Activated CD8-positive, alpha-beta T cell treated with anti-CD3 and anti-CD28 coated beads for 36 hours (primary cell): Measurements from ENCODE around the gene RNF112. TPM values are rescaled to one million over a fixed set of nuclear protein-coding genes. Genes with fewer than 3 reads are reported as not detected.

Experiments used
- ATAC-seq: fragments of 200-7000 bp; cut with Tn5 transposase; one replicate; pipeline ENCODE4 v1.10.0; 2021; ENCODE audit warnings: mild to moderate bottlenecking, moderate library complexity
- CTCF ChIA-PET: fragments of 350-600 bp; sonication (Branson Sonifier 250); formaldehyde crosslinking; loops from one replicate; lab custom pipeline; 2021; ENCODE audit warnings: antibody characterized with exemption; lab: Charles Lee
- POLR2A ChIA-PET: fragments of 350-600 bp; sonication (Branson Sonifier 250); formaldehyde crosslinking; loops from one replicate; lab custom pipeline; 2021; ENCODE audit warnings: antibody characterized with exemption; lab: Charles Lee
- DNase-seq: peaks from one replicate; pipeline ENCODE4 v3.0.0-alpha.2; 2020
- H3K27ac Mint-ChIP-seq: one replicate; pipeline ENCODE4 v1.8.0; 2021; ENCODE audit warnings: mild to moderate bottlenecking, mixed read lengths
- H3K27me3 Mint-ChIP-seq: one replicate; pipeline ENCODE4 v1.8.0; 2021; ENCODE audit warnings: mixed read lengths
- H3K36me3 Mint-ChIP-seq: one replicate; pipeline ENCODE4 v1.8.0; 2021; ENCODE audit warnings: low read depth, mixed read lengths
- H3K4me1 Mint-ChIP-seq: one replicate; pipeline ENCODE4 v1.8.0; 2021; ENCODE audit warnings: low read depth, mixed read lengths
- H3K4me3 Mint-ChIP-seq: one replicate; pipeline ENCODE4 v1.8.0; 2021; ENCODE audit warnings: mild to moderate bottlenecking, moderate library complexity, mixed read lengths
- H3K9me3 Mint-ChIP-seq: one replicate; pipeline ENCODE4 v1.8.0; 2021; ENCODE audit warnings: mixed read lengths
- intact Hi-C: fragments of 100-400 bp; cut with micrococcal nuclease; formaldehyde crosslinking; loops from one replicate; pipeline ENCODE4 v1.10.0; 2022
- total RNA-seq, 2 experiments: library from RNA; stranded (reverse); gene quantifications; one replicate each; pipeline ENCODE4 v1.2.3, GENCODE V29; 2021
- TF ChIP-seq, protein P1 (sequence below): fragments of 200-600 bp; IDR thresholded peaks from one replicate; pipeline ENCODE4 v1.8.0; 2022; ENCODE audit warnings: antibody characterized with exemption, mild to moderate bottlenecking

The RNF112 gene
- total RNA-seq, 2 experiments from 2014 or later: 0.34 to 0.63 TPM

DNA sequence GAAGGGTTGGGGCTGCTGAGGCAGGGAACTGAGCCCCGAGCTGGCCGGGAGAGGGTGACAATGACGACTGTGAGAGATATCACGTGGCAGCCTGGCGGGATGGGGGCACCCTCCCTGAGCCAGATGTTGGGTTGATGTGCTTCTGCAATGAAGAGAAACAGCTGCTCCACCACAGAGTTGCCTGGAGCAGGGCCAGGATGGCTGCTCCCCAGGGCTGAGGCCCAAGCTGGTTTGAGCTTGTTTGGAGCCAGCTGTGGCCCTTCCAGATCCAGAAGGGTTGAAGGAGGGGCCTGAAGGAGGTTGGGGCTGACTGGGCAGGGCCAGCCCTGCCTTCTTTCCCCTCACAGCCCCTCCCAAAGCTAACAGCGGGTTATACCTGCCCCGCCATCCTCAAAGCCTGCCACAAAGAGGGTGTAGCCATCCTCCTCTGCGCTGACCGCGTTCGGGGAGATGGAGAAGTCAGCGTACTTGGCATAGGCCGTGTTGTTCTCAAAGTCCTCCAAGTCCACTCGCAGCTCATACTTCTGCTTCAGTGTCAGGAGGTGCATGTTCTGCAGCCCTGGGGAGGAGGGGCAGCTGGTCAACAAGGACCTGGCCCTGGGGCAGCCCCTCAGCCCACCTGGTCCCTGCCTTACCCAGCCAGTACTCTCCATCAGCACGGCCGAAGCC, 26.2 kb upstream of the RNF112 start:
- intact Hi-C loops: no loop called here
- H3K4me1 Mint-ChIP-seq: peaks cover 16% of the 10 kb centered on the region
- TF ChIP-seq, protein P1, sequence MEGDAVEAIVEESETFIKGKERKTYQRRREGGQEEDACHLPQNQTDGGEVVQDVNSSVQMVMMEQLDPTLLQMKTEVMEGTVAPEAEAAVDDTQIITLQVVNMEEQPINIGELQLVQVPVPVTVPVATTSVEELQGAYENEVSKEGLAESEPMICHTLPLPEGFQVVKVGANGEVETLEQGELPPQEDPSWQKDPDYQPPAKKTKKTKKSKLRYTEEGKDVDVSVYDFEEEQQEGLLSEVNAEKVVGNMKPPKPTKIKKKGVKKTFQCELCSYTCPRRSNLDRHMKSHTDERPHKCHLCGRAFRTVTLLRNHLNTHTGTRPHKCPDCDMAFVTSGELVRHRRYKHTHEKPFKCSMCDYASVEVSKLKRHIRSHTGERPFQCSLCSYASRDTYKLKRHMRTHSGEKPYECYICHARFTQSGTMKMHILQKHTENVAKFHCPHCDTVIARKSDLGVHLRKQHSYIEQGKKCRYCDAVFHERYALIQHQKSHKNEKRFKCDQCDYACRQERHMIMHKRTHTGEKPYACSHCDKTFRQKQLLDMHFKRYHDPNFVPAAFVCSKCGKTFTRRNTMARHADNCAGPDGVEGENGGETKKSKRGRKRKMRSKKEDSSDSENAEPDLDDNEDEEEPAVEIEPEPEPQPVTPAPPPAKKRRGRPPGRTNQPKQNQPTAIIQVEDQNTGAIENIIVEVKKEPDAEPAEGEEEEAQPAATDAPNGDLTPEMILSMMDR: no peak
- DNase-seq (no peak), ATAC-seq (no peak)
- H3K27ac Mint-ChIP-seq: no peak overlapping the region
- H3K4me3 Mint-ChIP-seq: no peak overlapping the region
- no peaks in the 10 kb centered on the region for H3K27me3 Mint-ChIP-seq
- ChIA-PET CTCF (interaction anchor here (0.6 to 1.3 kb wide), 3 partner anchors 22 to 62 kb away, joined by 3 to 4 read pairs (median 3); partner anchors contain the start of gene B9D1), POLR2A (interaction anchor here (0.6 to 0.7 kb wide), 2 partner anchors 21 to 119 kb away, joined by 3 read pairs; no protein-coding TSS in a partner anchor)
- peaks cover 22% of the 10 kb centered on the region for H3K36me3 Mint-ChIP-seq
- H3K9me3 Mint-ChIP-seq: no peaks in the 10 kb centered on the region

DNA sequence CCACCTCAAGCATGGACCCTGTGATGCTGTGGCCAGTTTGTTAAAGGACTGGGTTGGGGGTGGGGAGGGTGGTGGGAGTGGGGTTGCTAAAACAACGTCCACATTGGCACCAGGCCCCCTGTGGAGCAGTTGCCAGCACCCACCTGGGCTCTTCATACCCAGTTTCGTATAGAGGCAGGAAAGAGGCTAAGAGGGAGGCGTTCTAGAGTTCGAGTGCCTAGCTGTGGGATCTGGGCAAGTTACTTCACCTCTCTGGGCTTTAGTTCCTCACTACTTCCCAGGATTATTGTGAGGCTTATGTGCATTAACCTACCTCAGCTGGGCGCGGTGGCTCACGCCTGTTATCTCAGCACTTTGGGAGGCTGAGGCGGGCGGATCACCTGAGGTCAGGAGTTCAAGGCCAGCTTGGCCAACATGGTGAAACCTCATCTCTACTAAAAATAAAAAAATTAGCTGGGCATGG, 25.5 kb upstream of the RNF112 start:
- TF ChIP-seq, protein P1: no peak
- Mint-ChIP-seq H3K4me3 (no peak overlapping the region), H3K36me3 (peaks cover 15% of the 10 kb centered on the region), H3K27ac (no peak overlapping the region), H3K4me1 (peaks cover 14% of the 10 kb centered on the region), H3K27me3 (no peaks in the 10 kb centered on the region), H3K9me3 (no peaks in the 10 kb centered on the region)
- ChIA-PET POLR2A (interaction anchor here (0.7 kb wide), 1 partner anchor 21 kb away, joined by 3 read pairs; no protein-coding TSS in a partner anchor), CTCF (interaction anchor here (1.0 to 1.3 kb wide), 2 partner anchors 23 to 43 kb away, joined by 3 to 4 read pairs; partner anchors contain the start of gene B9D1)
- no peak for DNase-seq
- intact Hi-C loops: no loop called here
- no peak for ATAC-seq

DNA sequence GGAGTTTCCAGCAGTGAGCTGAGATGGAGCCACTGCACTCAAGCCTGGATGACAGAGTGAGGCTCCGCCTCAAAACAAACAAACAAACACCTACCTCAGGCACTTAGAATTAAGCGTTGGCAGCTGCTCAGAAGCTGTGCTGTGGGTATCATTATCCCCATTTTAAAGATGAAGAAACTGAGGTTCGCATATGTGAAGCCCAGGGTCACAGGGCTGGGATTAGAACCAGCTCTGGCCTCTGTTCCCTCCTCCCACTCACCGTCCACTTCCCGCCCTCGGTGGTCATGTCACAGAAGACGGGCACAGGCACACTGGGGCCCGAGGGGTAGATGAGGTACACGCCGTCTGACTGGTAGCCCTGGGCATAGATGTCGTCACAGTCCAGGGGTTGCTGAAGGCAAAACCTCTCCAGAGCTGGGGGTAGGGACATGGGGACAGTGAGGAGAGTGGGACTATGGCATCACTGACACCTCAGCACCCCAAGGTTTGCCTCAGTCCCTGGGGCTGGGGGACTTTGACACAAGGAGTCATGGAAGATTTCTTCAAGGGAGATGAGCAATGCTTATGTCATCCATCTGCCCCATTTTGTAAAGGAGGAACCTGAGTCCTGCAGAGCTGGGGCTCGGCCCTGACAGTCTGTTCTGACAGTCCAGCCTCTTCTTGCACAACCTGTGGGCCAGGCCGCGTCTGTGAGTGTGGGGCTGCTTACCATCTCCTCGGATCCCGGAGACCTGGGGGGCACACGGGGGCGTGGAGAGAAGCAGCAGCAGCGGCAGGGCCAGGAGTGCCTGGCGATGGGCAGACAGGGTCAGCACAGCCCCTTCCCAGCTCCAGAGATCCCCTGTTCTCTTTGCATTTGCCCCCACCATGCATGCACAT, 24.7 kb upstream of the RNF112 start:
- TF ChIP-seq, protein P1: no peak
- peak; percentile 45 for ATAC-seq
- ChIA-PET CTCF (no interaction called here), POLR2A (no interaction called here)
- H3K9me3 Mint-ChIP-seq: no peaks in the 10 kb centered on the region
- peaks cover 9% of the 10 kb centered on the region for H3K36me3 Mint-ChIP-seq
- DNase-seq: no peak
- H3K4me3 Mint-ChIP-seq: no peak overlapping the region
- intact Hi-C loops: no loop called here
- H3K27me3 Mint-ChIP-seq: no peaks in the 10 kb centered on the region
- H3K27ac Mint-ChIP-seq: no peak overlapping the region
- H3K4me1 Mint-ChIP-seq: peaks cover 14% of the 10 kb centered on the region

DNA sequence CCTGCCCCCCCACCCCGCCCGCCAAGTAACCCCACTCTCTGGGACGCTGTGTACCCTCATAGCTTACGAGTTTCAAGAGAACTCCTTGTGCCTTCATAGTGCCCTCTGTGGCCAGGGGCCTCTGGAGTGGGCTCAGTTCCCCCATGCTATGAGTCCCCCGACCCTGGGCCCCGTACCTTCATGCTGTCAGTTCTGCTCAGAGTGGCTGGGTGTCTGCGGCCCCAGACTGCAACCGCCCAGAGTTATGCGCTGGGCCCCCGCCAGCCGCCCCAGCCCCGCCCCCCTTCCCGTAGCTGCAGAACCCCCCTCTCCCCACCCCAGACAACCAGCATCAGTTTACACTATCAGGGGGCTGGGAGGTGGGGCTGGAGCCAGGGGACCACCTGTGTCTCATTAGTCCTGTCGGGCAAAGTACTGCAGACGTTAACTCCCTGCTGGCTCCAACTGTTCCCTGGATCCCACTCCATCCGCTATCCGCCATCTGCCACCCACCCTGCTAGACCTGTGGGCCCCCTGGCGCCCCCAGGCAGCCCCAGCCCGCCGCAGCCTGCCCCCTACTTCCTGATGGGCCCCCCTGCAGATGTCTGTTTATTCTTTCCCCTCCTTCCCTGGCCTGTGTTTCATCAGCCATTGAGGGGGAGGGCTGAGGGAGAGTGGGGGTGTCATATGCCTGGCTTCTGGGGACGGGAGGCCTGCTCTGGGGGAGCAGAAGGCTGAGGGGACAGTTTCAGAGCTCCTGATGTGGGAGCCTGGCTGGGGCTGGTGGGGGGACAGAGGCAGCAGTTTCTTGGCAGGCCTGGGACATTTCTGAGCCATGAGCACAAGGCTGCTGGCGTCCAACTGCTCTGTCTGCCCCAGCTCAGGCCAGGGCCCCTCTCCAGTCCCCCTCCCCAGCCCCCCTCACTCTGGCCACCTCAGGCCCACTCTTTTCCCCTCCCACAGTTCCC, 23.8 kb upstream of the RNF112 start, which contains the start of gene MFAP4:
Gene MFAP4 (minus strand): TSS at position 217 of the 947 bp plus-strand sequence. CDS start 35 bp downstream, at position 182.
- ChIA-PET POLR2A (no interaction called here), CTCF (no interaction called here)
- Mint-ChIP-seq H3K4me1 (peaks cover 14% of the 10 kb centered on the region), H3K4me3 (no peak within 1 kb of the TSS), H3K9me3 (no peaks in the 10 kb centered on the region), H3K27ac (peak within 1 kb of the TSS; percentile 73), H3K27me3 (no peaks in the 10 kb centered on the region), H3K36me3 (peaks cover 6% of the 10 kb centered on the region)
- DNase-seq: peak; percentile 37
- intact Hi-C loops: no loop called here
- TF ChIP-seq, protein P1: no peak
- peak; percentile 60 for ATAC-seq
